HG03460 (cell line): ENCODE data around the gene SLFN12L.
"Not testable (repeated sequence)": the region's sequence is repeated elsewhere in the genome, so short reads cannot be mapped to it uniquely, and the experiment has no call there.

Experiments used
- ATAC-seq: cut with Tn5 transposase; IDR thresholded peaks from one replicate; pipeline ENCODE4 v1.9.1; 2021; ENCODE audit not compliant: unreplicated experiment

Gene SLFN12L

GRCh38 chr17:35543856-35544255 lies 6.4 kb upstream of the SLFN12L start:
- ATAC-seq, result no peak

DNA sequence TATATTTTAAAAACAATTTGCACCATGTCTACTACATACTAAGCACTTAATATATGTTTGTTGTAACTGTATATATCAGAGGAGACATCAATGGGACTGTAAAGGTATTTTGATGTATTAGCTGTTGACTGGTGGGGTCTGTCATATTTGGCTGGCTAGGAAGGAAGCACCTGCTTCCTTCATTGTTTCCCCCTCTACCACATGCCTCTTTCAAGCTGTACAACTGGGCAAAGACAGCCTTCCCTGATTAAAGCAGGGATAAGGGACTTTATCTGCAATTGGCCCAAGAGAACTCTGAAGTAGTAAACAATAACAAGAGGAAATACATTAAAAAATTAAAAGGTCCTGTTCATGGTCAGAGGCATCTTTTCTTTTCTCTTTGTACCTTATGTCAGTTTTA lies 5.5 kb upstream of the SLFN12L start:
- no peak for ATAC-seq

DNA sequence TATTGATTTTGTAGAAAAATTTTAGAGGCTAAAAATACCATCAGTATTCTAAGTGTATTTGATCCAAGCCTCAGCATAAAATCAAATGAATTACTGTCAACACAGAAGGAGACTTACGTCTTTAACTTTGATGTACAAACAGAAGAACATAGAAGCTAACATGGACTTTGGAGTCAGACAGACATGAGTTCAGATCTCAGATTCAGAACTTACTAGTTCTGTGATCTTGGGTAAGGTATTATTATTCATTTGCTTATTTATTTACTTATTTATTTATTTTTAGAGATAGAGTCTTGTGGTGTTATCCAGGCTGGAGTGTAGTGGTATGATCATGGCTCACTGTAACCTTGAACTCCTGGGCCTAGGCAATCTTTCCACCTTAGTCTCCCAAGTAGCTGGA lies 4.0 kb upstream of the SLFN12L start:
- no peak for ATAC-seq

- no peak for ATAC-seq
Measured at GRCh38 chr17:35540589-35541404, 3.3 kb upstream of the SLFN12L start.

GRCh38 chr17:35539659-35540026 lies 2.2 kb upstream of the SLFN12L start:
- no peak for ATAC-seq

DNA sequence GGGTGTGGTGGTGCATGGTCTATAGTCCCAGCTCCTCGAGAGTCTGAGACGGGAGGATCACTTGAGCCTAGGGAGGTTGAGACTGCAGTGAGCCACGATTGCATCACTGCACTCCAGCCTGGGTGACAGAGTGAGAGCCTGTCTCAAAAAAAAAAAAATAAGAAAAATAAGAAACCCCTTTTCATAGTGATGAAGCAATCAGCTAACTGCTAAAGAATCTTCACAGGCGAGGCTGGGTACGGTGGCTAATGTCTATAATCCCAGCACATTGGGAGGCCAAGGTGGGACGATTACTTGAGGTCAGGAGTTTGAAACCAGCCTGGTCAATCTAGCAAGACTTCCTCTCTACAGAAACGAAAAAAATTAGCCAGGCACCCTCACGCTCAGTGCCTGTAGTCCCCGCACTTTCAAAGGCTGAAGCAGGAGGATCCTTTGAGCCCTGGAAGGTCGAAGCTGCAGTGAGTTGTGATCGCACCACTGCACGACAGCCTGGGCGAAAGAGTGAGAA lies 760 bp downstream of the SLFN12L start:
- ATAC-seq, result no peak

- not testable (repeated sequence) for ATAC-seq
Measured at GRCh38 chr17:35535406-35535805, 2.1 kb downstream of the SLFN12L start.

- no peak for ATAC-seq
Measured at GRCh38 chr17:35534576-35535093, 2.8 kb downstream of the SLFN12L start.

DNA sequence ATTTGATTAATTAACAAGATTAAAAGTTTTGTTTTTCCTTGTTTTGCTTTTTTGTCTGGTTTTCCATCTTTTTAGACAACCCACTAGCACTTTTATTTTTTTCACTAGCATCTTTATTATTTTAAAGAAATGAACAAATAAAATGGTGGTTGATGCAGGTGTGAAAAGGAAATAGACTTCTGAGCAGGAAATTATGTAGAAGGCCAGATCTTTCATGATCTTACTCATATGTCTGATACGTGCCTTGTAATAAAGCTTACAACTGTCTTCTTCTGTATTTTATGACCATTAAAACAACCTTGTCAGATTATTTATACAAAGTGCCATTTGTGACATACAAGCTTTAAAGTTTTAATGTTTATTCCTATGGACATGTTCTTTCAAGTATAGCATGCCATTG lies 6.3 kb downstream of the SLFN12L start:
- no peak for ATAC-seq

DNA sequence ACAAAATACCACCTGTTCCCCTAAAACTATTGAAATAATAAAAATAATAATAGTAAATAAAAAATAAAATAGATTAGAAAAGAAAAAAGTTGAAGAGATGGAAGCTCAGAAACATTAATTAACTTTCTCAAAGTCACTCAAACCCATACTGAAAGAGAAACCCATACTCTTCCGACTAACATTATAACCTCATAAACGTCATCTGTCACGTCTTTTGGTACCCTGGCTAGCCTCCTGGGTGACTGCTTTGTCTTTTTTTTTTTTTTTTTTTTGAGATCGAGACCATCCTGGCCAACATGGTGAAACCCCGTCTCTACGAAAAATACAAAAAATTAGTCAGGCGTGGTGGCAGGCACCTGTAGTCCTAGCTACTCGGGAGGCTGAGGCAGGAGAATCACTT lies 7.6 kb downstream of the SLFN12L start:
- no peak for ATAC-seq

DNA sequence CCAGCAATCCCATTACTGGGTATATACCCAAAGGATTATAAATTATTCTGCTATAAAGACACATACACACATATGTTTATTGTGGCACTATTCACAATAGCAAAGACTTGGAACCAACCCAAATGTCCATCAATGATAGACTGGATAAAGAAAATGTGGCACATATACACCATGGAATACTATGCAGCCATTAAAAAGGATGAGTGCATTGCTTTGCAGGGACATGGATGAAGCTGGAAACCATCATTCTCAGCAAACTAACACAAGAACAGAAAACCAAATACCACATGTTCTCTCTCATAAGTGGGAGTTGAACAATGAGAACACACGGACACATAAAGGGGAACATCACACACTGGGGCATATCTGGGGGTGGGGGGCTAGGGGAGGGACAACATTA lies 8.2 kb downstream of the SLFN12L start:
- not testable (repeated sequence) for ATAC-seq

DNA sequence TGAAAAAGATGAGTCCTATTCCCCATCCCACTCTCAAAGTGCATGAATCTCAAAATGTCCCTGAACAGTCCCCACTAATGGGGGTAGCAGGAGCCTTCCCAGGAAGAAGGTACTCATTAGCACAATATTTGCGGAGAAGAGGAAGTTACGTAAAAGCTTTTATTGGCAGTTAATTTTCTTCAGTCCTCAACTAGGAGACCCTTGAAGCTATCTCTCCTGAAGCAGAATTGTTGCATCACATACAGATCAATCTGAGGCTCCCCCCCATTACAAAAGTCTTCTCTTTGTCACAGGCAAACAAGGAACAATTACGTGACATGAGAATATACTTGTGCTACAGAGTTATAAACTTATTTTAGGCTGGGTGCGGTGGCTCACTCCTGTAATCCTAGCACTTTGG lies 14.2 kb downstream of the SLFN12L start:
- no peak for ATAC-seq

GRCh38 chr17:35521654-35522256 lies 15.7 kb downstream of the SLFN12L start:
- ATAC-seq, result not testable (repeated sequence)

GRCh38 chr17:35521150-35521549 lies 16.3 kb downstream of the SLFN12L start:
- ATAC-seq, result no peak

GRCh38 chr17:35519906-35520442 lies 17.5 kb downstream of the SLFN12L start:
- ATAC-seq, result no peak

GRCh38 chr17:35519439-35519838 lies 18.0 kb downstream of the SLFN12L start:
- ATAC-seq, result no peak

GRCh38 chr17:35518431-35518830 lies 19.0 kb downstream of the SLFN12L start:
- not testable (repeated sequence) for ATAC-seq

DNA sequence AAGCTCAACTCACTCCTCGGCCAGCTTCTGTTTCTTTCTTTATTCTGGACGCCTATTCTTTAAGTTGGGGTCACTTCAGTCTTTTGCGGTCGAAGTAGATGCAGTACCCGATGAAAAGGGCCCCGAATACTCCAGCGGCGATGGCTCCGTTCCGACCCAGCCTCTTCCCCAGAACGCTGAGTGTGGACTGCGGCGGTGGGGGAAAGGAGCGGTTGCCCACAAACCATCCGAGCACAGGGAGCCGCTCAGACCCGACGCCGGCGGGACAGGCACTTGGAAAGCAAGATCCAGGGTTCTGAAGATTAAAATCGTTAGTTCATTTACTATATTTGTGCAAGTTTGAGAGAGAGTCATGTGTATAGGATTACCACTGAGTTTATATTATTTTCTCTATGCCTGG lies 22.5 kb downstream of the SLFN12L start:
- ATAC-seq, result no peak

DNA sequence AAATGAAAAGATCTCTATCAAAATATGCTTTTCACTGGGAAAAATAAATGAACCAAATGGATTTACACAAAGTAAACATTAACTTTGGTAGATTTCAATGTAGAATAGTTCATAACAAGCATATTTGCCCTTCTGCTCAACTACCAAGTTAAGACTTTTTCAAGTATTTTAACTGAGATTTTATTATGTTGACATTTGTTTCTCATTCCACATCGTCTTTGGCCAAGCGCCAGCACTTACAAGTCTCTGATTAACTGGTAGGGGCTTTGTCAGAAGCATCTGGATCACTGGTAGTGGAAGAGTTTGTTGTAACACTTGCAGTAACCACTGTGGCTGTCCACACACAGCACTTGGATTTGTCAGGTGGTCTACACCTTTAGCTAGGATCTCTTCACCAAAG lies 22.9 kb downstream of the SLFN12L start:
- no peak for ATAC-seq

DNA sequence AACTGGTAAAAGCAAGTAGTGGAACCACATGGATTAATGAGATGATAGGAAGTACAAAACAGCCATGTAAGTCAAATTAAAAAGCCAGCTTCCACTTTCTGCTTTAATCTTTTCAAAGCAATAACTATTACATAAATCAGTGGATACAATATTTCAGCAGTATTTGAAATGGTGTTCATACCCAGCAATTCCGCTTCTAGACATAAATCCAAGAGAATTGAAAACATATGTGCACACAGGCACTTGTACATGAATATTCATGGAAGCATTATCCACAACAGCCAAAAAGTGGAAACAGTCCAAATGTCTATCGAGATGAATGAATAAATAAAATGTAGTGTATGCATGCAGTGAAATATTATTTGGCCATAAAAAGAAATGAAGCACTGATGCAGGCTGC lies 27.4 kb downstream of the SLFN12L start:
- ATAC-seq, result no peak

- ATAC-seq, result not testable (repeated sequence)
Measured at GRCh38 chr17:35507714-35508113, 29.8 kb downstream of the SLFN12L start.

- ATAC-seq, result no peak
Measured at GRCh38 chr17:35499548-35499947, 37.9 kb downstream of the SLFN12L start.
